Subcutaneous preadipocyte (primary cell): ENCODE measurements around the gene SLC6A8. TPM values are rescaled to one million over a fixed set of nuclear protein-coding genes. Genes with fewer than 3 reads are reported as not detected.

Experiments
- small RNA-seq: library from RNA; depleted of rRNA; stranded (forward); fragments of <200 nt; gene quantifications from one replicate; pipeline ENCODE3, GENCODE V24; 2012
- total RNA-seq: library from RNA; depleted of rRNA; stranded (reverse); fragments of >200 nt; gene quantifications from 2 replicates; pipeline ENCODE4 v1.2.3, GENCODE V29; 2012

Gene SLC6A8
- total RNA-seq, result 6.6 and 8.4 TPM in 2 replicates

DNA sequence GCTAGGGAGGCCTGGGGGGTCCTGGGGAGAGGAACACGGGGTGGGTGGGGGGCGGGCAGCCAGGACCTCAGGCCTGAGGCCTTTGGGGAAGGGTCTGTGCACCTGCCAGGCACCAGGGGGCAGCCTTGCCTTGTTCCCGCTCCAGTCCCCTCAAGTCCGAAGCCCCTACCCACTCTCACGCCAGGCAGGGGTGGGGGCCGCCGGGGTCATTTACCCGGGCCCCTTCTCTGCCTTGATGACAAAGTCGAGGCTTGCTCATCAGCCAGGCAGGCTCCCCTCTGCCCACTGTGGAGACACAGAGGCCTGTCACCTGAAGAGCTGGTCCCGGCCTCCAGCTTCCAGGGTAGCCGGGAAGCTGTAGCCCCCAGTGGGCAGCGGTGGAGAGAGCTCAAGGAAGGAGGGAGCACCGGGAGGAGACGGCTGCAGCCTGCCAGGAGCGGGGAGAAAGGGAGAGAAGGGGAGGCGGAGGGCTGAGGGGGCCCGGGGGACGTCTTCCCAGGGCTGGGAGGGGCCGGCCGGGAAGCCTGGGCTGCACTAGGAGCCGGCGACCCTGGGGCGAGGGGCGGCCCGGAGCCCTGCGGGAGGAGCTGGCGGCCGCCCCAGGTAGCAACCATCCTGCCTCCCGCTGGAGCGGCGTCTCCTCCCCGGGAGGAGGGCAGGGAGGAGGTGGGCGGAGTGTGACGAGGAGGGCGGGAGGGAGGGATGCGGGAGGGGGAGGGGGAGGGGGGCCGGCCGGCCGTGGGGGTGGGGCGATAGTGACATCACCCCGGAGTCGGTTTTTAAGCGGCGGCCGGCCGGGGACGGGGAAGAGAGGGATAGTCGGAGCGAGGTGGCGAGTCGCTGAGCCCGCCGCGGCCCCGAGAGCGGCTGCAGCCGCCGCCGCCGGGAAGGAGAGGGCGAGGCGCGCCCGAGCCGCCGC lies at the start of gene SLC6A8:
Gene SLC6A8 (plus strand): TSS at position 806 of the 919 bp plus-strand sequence. CDS start 649 bp downstream, outside the sequence.

DNA sequence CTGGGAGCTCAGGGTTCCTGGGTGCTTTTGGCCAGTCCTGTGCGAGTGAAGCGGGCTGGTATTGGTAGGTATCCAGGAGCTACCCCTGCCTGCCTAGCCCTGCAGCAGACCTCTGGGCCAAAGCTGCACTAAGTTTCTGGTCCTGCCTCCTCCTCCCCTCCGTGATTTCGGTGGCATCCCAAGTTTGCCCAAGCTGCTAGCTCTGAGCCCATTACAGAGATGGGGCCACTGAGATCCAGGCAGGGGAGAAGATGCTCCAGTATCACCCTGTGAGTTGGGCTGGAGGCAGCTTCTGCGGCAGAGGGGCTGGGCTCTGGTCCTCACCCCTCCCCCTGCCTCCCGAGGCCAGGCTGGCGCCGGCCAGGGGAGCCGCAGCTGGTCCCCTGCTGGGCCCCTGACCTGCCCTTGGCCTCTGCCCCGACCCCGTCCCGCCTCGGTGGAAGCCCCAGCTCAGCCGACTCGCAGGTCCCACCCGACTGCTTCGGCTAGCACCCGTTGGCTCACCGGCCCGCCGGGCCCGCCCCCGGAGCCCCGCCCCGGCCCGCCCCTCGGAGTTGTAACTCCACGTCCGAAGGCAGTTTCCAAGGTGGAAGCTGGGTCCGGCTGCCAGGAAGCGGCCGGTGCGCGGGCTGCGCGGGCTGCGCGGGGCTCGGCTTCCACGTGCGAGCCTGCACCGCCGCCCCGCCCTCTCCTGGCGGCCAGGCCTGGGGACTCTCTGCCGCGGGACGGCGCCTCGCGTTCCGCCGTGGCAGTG lies 40.9 kb upstream of the SLC6A8 start, which contains the start of gene DUSP9:
Gene DUSP9 (plus strand): TSS at position 584 of the 754 bp plus-strand sequence. CDS start 751 bp downstream, outside the sequence.

DNA sequence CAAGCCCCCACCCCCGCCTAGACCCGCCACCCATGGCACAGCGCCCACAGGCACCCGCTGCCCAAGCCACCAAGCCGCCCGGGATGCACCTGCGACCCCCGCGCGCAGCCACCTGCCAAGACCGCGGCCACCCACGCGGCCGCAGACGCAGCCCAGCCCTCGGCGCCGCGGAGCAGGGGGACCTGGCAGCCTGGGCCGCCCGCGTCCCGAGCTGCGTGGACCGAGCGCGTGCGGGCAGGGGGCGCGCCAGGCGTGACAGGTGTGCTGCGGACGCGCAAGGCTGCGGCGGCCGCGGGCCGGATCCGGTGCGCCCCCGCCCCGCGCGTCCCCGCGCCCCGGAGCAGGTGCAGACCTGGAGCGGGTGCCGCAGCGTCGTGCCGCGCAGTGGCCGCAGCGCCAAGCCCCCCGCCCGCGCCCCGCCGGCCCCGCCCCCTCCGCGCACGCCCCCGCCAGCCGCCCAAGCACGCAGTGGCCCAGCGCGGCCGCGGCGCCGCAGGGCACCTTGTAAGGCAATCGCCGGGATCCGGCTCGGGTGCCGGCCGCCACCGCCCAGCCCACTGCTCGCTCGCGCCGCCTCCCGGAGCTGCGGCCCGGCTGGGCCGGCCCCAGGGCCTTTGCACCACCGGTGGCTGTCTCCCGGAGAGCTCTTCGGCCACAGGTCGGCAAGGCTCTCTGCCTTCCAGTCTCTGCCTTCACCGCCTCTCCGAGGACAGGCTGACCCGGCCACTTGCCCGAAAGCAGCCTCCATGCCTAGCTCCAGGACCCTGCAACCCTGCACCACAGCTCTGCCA lies 14.1 kb upstream of the SLC6A8 start, which contains the start of gene PNCK:
Gene PNCK (minus strand): TSS at position 386 of the 791 bp plus-strand sequence. CDS start 737 bp downstream, outside the sequence.

DNA sequence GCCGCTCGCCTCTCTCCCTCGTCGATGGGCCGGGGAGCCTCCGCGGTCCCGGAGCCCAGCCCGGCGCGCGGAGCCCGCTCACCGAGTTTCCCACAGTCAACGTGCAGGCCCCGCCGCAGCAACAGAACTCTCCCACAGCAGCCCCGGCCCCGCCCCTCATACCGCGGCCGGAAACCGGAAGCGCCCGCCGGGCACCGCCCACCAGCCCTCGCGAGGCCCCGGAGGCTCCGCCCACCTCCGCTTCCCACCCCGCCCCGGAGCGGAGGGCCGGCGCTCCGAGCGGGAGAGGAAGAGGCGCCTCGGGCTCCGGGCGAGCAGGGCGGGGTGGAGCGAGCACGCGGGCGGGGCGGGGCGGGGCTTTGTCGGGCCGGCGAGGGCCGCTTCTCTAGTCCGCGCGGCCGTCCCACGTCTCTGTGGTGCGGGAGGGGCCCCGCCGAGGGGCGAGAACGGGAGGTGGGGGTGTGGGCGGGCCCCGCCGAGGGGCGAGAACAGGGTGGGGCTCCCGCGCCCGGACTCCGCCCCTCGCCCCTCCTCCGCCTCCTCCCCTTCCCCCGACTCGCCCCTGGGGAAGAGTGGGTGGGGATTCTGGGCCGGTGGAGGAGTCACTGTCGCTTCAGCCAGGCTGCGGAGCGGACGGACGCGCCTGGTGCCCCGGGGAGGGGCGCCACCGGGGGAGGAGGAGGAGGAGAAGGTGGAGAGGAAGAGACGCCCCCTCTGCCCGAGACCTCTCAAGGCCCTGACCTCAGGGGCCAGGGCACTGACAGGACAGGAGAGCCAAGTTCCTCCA lies 36.7 kb downstream of the SLC6A8 start, which contains the start of the genes ABCD1 and BCAP31:
Gene ABCD1 (plus strand): TSS at position 605 of the 787 bp plus-strand sequence. CDS start 411 bp downstream, outside the sequence.
Gene BCAP31 (minus strand): TSS at position 136 of the 787 bp plus-strand sequence. CDS start 1,143 bp downstream, outside the sequence.

Small RNA genes within 50 kb of the gene (small RNA-seq; reads per million reads assigned to genes)
- gene RN7SL687P, result not detected

Other genes with a start within 250 kb of the SLC6A8 start
- gene TREX2, start 241.9 kb upstream of the SLC6A8 start, total RNA-seq, result 1.5 and 2.7 TPM in 2 replicates
- 23.5 and 26.0 TPM in 2 replicates for gene HAUS7, start 217.3 kb upstream of the SLC6A8 start, total RNA-seq
- 3.3 and 11.4 TPM in 2 replicates for gene BGN, start 192.9 kb upstream of the SLC6A8 start, total RNA-seq
- gene ATP2B3, start 170.3 kb upstream of the SLC6A8 start, total RNA-seq, result not detected in 2 replicates
- gene CCNQ, start 88.8 kb upstream of the SLC6A8 start, total RNA-seq, result 28.7 and 33.4 TPM in 2 replicates
- under 0.01 TPM in 1 of 2 replicates, not detected in the other for gene DUSP9, start 40.7 kb upstream of the SLC6A8 start, total RNA-seq
- gene PNCK, start 14.1 kb upstream of the SLC6A8 start, total RNA-seq, result not detected in 2 replicates
- 119 and 149 TPM in 2 replicates for gene BCAP31, start 36.5 kb downstream of the SLC6A8 start, total RNA-seq
- 8.4 and 8.8 TPM in 2 replicates for gene ABCD1, start 36.9 kb downstream of the SLC6A8 start, total RNA-seq
- 4.4 and 4.9 TPM in 2 replicates for gene PLXNB3, start 76.3 kb downstream of the SLC6A8 start, total RNA-seq
- gene SRPK3, start 93.1 kb downstream of the SLC6A8 start, total RNA-seq, result 0.39 TPM in 1 of 2 replicates, not detected in the other
- 50.8 and 64.3 TPM in 2 replicates for gene IDH3G, start 106.4 kb downstream of the SLC6A8 start, total RNA-seq
- gene SSR4, start 106.7 kb downstream of the SLC6A8 start, total RNA-seq, result 102 and 193 TPM in 2 replicates
- under 0.01 and 0.20 TPM in 2 replicates for gene PDZD4, start 142.6 kb downstream of the SLC6A8 start, total RNA-seq
- under 0.01 and 0.39 TPM in 2 replicates for gene L1CAM, start 198.2 kb downstream of the SLC6A8 start, total RNA-seq
- not detected in 2 replicates for gene AVPR2, start 216.7 kb downstream of the SLC6A8 start, total RNA-seq
- 0.37 and 0.39 TPM in 2 replicates for gene ARHGAP4, start 238.3 kb downstream of the SLC6A8 start, total RNA-seq
- 70.4 and 74.6 TPM in 2 replicates for gene NAA10, start 247.1 kb downstream of the SLC6A8 start, total RNA-seq